HPDE6-E6E7 (cell line): ENCODE measurements around the gene ARHGAP33.
"Not testable (repeated sequence)": the region's sequence is repeated elsewhere in the genome, so short reads cannot be mapped to it uniquely, and the experiment has no call there.

Source experiments
- DNase-seq: peaks from one replicate; pipeline ENCODE4 v3.0.0; 2011; ENCODE audit warnings: missing footprints; ENCODE audit errors: extremely low spot score

ARHGAP33 gene

DNA sequence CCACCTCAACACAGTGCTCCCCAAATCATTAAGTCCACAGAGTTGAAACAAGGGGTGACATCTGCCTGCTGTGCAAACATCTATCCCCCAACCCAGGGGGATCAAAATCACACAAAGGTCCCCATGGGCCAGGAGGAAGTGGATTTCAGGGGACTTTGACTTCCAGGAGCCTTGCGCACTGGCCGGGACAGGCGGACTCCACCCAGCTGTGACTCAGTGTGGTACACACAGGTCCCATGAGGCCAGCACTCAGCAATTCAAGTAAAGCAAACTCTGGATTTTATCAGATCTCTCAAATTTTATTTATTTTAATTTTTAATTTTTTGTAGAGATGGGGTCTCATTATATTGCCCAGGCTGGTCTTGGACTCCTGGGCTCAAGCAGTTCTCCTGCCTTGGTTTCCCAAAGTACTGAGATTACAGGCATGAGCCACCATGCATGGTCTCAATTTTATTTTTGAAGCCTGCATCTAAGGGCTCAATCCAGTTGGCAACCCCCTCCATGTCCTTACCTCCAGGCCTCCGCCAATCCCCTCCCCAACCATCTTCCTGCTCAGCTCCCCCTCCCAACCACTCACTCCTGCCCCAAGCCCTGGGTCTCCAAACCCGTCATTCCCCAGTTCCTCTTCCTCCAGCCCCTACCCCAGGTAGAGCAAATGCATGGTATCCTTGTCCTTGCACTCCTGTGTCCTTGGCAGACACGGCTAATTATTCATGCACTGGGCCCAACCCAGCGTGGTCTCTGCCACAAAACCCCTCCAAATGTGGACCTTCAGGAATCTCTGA is 18.2 kb downstream of the ARHGAP33 start:
- peak; percentile 31 for DNase-seq

DNA sequence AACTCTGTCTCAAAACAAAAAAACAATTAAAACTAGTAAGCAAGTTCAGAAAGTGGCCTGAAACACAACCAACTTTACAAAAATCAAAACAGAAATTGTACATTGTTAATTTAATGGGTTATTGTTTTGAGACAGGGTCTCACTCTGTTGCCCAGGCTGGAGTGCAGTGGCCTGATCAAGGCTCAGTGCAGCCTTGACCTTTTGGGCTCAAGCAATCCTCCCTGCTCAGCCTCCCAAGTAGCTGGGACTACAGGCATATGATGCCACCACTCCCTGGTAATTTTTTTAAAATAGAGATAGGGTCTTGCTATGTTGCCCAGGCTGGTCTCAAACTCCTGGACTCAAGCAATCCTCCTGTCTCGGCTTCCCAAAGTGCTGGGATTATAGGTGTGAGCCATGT is 20.2 kb downstream of the ARHGAP33 start:
- DNase-seq: not testable (repeated sequence)

DNA sequence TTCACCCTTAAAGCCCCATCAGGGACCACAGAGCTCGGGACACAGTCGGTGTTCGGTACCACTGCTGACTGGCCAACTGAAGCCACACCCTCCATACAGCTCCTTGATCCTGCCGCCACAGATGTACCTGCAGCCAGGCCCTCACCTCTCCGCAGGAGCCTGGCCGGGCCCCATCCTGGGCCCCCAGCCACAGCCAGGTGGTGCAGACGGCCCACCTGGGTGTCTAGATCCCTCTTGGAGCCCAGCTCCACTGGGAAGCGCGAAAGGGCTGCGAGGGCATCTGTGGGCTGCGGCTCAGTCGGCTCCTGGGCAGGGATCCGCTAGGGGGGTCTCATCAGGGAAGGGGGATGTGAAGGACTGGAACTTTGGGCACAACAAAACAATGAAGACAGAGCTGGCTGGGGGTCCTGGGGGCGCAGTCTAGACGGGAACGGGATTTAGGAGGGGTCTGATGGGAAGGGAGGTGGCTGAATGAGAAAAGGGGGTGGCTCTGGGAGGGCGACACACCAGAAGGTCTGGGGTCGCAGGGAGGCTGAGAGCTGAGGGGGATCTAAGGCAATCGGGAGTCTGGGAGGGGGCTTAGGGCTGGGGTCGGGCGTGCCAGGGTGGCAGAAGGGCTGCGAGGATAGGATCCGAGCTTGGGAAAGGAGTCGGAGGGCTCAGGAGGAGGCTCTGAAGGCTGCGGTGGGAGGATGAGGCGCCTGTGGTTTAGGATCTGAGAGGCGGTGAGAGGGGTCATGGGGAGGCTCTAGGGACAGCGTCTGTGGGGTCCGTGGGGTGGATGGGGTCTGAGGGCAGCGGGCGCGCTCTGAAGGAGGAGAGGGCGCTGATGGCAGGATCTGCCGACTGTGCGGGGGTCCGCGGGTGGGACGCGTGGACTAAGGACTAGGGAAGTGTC is 21.5 kb downstream of the ARHGAP33 start:
- no peak for DNase-seq

DNA sequence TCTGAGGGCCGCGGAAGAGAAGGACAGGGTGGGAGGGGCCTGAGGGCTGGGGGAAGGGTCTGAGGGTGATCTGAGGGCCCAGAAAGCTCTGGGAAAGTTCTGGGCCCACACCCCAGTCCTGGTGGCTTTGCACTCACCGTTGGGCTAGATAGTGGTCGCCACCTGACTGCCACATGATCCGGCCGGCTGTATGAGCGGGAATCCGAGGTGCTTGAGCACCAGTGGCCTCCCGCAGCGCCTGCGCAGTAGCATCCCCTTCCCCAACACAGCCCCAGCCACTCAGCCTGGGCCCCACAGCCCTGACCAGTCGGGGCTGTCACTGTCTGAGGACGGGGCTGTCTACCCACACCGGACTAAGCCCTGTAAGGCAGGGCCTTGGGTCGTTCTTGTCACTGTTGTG is 22.3 kb downstream of the ARHGAP33 start:
- no peak for DNase-seq

DNA sequence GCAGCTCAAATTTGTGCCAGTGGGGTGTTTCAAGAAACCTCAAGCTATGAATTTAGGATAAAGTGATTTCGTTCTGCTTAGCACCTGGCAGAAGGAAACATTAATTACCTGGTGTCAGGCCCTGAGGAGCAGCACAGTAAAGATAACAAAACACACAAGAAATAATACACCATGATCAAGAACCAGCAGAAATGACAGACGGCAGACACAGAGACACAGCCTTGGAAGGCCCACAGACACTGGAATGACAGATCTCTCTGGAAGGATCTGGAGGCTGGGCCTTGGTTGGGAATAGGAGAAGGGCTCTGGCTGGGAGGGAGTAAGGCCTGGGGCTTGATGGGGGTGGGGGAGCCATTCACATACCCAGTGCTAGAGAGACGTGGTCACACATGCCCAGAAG is 26.5 kb downstream of the ARHGAP33 start:
- DNase-seq: no peak

DNA sequence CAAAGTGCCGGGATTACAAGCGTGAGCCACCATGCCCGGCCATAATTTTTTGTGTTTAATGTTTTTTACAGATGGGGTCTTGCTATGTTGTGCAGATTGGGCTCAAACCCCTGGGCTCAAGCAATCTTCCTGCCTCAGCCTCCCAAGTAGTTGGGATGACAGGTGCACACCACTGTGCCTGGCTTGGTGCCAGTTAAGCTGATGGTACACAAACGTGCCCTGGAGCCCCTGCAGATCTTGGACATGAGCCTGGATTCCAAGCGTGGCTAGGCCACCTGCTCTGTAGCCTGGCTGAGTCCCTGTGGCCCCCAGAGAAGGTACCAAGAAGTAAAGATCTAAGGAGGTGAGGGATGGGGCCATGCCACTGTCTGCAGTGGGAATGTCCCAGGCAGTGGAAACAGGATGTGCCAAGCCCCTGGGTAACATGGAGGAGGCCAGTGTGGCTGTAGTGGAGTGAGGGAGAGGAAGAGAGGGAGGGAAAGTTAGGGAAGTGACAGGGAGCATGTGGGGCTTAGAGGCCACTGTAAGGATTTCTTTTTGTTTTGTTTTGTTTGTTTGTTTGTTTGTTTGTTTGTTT is 30.2 kb downstream of the ARHGAP33 start:
- no peak for DNase-seq

DNA sequence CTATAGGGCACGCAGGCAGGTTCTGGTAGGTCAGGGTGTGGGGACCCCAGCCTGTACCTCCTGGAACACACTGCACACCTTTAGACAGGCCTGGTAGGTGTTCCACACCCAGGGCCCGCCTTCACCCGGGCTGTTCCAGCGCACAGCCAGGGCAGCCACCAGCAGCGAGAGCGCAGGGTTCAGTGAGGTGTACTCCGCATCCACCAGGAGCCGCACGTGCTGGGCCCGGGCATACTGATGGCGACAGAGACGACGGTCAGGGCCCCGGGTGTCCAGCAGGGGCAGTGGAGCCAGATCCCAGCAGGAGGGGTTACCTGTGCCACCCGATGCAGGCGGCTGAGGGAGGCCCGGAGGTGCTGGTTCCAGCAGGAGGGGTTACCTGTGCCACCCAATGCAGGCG is 31.2 kb downstream of the ARHGAP33 start:
- DNase-seq: no peak

DNA sequence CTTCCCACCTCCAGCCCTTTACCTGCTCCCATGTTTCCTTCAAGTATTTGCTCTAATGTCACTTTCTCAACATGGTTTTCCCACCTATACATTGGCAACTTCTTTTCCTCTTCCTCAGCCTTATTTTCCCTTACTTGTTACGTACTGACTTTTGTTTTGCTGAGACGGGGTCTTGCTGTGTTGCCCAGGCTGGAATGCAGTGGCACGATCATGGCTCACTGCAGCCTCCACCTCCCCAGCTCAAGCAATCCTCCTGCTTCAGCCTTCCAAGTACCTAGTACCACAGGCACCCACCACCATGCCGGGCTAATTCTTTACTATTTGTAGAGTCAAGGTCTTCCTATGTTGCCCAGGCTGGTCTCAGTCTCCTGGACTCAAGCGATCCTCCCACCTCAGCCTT is 32.3 kb downstream of the ARHGAP33 start:
- DNase-seq: no peak

DNA sequence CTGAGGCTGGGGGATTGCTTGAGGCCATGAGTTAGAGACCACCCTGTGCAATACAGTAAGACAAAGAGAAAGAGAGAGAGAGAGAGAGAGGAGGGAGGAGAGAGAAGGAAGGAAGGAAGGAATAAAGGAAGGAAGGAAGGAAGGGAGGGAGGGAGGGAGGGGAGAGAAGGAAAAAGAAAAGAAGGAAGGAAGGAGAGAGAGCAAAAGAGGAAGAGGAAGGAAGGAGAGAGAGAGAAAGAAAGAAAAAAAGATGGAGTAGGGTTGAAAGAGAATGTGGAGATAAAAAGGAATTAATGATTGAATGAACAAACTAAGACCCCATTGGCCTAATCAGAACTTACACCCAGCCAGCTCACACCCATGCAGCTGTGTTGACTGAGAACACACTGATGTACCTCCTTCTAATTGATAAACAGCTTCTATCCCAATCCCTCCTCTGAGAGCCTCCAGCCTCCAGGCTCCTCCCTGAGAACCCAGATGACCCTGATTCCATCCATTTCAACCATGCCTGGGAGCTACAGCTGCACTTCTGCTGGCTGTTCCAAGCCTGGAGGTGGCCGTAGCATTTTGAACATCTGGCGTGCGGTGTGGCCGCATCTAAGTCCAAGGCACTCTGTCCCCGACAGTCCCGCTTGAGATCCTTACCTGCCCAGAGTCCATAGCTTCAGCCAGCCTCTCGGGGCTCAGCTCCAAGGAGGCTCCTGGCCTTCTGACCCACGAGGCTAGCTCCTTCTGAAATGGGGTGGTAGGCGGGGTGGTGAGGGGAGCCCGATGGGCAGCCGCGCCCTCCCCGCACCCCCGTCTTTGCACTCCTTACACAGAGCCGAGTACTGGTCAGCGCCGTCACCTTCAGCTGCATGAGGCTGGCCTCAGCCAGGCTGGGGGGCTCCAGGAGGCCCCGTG is 36.2 kb downstream of the ARHGAP33 start:
- no peak for DNase-seq

DNA sequence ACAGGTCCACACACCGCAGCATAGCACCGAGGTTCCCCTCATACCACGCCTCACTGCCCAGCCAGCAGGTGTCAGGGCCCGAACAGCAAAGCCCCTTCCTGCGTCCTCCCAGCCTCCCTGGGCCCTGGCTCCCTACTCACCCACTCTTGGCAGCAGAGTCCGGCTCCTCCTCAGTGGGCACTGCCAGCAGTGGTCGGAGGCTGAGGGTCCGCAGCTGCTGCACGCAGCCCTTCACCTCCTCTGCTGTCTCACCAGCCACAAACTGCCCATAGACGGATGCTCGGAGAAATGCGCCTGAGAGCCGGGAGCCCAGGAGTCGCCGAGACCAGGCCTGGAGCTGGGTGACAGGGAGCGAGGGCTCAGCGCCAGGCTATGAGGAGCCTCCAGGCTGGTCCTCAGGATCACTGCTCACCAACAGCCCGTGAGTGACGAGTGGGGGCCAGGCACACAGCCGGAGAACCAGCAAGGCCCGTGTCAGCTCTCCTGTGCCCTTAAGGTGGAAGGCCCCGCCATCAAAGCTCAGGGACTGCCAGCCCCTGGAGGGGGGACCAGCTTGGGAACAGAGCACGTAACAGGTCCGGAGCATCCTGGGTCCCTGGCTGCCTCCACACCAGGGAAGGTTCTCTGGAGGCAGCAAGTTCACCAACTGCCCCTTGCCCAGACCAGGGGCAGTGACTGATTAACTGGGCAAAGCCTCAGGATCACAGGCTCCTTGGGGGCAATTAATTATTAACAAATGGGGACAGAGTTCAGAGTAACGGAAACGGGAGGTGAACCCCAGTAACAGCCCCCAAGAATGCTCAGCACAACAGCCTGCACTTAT is 37.1 kb downstream of the ARHGAP33 start, which contains the start of gene PRODH2:
Gene PRODH2 (minus strand): TSS at position 626 of the 823 bp plus-strand sequence. CDS start 40 bp downstream, at position 586.
- DNase-seq: no peak

DNA sequence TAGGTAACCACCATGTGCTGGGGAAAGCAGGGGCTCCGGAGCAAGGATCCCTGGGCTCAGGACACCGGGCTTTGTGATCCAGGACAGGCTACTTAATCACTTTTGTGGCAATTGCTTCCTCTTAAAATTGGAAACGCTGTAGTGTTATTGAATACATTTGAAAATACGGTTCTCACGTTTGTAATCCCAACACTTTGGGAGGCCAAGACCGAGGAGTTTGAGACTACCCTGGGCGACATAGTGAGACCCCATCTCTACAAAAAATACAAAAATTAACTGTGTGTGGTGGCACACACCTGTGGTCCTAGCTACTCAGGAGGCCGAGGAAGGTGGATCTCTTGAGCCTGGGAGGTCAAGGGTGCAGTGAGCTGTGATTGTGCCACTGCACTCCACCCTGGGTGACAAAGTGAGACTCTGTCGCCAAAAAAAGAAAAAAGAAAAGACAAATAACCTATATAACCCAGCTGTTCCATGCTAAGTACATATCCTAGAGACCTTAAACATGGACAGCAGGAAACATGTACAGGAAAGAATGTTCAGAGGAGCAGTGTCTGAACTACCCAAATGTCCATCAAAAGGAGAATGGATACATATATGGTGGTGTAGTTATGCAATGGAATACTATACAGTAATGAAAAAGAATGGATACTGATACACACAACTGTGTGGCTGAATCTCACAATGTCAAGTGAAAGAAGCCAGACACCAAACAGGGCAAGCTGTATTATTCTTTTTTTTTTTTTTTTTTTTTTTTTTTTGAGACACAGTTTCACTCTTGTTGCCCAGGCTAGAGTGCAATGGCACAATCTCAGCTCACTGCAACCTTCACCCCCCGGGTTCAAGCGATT is 37.9 kb downstream of the ARHGAP33 start:
- DNase-seq: no peak

DNA sequence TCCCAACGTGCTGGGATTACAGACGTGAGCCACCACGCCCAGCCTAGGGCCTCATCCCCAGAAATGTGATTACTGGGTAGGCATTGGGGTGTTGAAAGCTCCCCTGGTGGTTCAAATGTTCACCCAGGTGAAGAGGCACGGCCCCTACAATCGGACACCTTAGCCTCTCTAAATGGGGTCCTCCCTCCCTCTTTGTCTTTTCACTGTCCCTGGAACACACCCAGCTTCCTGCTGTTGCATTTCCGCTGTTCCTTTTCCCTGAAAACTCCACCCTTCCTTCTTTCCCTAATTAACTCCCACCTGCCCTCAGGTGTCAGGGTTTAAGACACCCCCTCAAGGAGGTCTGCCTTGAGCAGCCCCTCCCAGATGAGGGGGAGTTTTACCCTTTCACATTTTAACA is 40.9 kb downstream of the ARHGAP33 start:
- no peak for DNase-seq

DNA sequence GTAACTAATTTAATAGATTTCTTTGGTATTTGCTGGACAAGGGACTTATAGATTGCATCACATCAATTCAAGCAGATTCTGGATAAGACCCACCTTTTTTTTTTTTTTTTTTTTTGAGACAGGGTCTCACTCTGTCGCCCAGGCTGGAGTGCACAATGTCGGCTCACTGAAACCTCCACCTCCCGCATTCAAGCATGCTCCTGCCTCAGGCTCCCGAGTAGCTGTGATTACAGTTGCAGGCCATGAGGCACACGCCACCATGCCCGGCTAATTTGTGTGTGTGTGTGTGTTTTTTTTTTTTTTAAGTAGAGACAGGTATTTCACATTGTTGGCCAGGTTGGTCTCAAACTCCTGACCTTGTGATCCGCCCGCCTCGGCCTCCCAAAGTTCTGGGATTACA is 41.5 kb downstream of the ARHGAP33 start:
- DNase-seq: no peak

DNA sequence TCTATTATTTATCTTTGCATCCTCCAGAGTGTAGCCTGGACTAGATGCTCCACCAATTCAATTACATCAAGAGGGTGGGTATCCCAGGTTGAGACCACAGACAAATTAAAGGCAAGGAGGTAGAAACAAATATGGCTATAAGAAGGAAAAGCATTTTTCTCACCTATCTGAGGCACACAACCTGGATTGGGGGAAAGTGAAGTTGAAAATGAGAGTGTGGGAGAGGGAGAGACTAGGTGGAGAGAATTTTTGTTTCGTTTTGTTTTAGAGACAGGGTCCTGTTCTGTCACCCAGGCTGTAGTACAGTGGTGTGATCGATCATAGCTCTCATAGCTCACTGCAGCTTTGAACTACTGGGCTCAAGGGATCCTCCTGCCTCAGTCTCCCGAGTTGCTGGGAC is 43.1 kb downstream of the ARHGAP33 start:
- DNase-seq: no peak

DNA sequence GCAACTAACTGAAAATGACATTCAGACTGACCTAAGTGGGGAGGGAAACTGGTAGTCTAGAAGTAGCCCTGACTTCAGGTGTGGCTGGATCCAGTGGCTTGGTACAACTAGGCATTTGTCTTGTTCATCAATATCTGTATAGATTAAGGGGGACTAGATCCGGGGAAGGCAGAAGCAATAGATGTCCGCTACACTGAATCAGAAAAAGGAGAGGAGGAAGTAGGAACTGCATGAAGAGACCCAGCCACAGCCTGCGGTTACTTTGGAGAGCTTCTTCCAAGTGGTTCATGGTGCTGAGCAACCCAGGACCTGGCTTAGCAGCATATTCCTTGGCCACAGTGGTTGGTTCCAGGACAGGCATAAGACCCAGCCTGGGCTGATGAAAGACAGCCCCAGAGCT is 47.2 kb downstream of the ARHGAP33 start:
- DNase-seq: no peak

DNA sequence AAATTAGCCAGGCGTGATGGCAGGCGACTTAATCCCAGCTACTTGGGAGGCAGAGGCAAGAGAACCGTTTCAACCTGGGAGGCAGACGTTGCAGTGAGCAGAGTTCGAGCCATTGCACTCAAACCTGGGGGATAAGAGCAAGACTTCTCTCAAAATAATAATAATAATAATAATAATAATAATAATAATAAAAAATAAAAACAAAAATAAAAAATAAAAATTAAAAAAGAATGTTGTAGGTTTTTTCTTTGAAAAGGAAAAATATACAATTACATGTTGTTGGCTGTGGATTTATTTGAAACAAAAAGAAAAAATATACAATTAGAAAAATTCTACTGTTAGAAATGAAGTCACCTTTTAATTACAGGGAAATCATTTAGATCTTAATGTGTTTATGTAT is 48.8 kb downstream of the ARHGAP33 start:
- no peak for DNase-seq

DNA sequence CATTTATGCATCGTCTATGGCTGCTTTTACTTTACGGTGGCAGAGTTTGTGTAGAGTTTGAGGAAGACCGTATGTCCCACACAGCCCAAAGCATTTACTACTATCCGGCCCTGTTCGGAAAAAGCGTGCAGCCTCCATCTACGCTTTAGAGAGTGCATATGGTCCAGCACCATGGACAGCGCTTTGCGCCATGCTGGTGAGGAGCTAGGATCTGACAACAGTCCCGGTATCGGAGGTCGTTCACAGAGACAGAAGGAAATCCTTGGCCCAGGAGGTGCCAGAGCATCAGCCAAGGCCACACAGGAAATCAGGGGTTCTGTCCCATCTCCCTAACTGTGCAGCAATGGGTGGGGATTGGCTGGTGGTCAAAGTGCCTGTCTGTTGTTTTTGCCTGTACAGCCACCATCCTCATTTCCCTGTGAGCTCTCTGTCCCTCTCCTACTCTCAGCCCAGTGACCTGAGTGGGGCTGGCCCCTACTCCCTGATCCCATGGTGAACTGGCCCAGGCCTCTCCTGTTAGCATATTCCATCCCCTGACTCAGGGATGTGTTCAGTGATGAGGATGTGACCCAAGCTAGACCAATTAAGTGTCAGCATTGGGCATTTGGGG is 53.4 kb downstream of the ARHGAP33 start:
- DNase-seq: peak; percentile 26

DNA sequence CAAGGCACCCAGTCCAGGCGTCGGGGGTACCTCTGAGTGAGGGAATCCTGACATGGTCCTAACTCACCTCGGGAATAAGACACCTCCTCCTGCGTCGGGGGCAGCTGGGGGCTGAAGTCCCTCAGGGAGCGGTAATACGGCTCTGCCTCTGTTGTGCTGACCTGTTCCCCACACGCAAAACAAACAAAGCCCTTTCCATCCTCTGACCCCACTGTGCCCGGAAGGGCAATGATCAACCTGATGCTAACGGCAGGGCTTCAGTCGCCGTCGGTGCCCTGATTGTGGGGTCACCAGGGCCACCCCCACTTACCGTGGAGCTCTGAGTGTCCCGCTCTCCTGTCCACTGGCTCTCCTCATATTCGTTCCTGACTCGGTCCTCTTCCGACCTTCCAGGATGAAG is 55.6 kb downstream of the ARHGAP33 start:
- DNase-seq: no peak

DNA sequence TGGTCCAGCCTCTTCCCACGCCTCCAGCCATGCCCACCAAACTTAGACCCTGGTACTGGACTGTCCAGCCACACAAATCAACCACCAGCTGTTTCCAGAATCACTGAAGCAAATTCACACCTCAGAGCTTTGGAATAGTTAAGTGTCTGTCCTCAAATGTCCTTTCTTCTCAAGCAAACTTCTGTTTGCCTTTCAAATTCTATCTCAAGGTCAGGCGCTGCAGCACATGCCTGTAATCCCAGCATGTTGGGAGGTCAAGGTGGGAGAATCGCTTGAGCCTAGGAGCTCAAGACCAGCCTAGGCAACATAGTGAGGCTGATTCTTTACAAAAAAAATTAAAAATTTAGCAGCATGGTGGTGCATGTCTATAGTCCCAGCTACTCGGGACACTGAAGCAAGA is 56.7 kb downstream of the ARHGAP33 start:
- DNase-seq: no peak
